Measurements from ENCODE around the gene FAM181B. TPM values are rescaled to one million over a fixed set of nuclear protein-coding genes. Genes with fewer than 3 reads are reported as not detected.

FAM181B gene
- total RNA-seq, 4 donors from 2014 or later: 0.26 to 5.7 (median 0.91) TPM; not detected in 1

DNA sequence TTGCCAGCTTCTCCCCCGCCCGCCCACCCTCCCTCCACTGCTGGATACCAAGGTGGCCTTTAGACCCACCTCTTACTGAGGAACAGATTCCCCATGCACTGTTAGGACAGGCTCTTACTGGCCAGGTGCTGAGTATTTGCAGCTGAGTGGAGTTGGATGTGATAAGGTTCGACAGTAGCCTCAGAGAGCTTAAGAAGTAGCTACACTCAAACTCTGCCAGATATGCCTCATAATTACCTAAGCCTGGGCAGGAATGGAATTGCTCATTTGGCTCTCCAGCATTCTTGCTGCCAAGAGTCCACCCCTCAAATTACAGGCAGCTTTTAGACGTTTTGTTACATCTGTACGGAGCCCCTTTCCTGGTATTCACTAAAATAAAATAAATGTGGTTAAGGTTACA, 9.6 kb downstream of the FAM181B start:
- TF ChIP-seq, protein P1, sequence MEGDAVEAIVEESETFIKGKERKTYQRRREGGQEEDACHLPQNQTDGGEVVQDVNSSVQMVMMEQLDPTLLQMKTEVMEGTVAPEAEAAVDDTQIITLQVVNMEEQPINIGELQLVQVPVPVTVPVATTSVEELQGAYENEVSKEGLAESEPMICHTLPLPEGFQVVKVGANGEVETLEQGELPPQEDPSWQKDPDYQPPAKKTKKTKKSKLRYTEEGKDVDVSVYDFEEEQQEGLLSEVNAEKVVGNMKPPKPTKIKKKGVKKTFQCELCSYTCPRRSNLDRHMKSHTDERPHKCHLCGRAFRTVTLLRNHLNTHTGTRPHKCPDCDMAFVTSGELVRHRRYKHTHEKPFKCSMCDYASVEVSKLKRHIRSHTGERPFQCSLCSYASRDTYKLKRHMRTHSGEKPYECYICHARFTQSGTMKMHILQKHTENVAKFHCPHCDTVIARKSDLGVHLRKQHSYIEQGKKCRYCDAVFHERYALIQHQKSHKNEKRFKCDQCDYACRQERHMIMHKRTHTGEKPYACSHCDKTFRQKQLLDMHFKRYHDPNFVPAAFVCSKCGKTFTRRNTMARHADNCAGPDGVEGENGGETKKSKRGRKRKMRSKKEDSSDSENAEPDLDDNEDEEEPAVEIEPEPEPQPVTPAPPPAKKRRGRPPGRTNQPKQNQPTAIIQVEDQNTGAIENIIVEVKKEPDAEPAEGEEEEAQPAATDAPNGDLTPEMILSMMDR (IDR thresholded peaks at IDR 0.05): no peak
- no peak for TF ChIP-seq POLR2A (IDR thresholded peaks at IDR 0.05)
- Histone ChIP-seq H3K36me3 (no peaks in the 10 kb centered on the region), H3K4me1 (no peaks in the 10 kb centered on the region), H3K27ac (peak overlapping the region in 1 of 2 donors; percentile 61), H3K9me3 (no peaks in the 10 kb centered on the region), H3K27me3 (no peaks in the 10 kb centered on the region), H3K4me3 (no peak overlapping the region)
- intact Hi-C loops (cut with DNase I; ENCODE audit: low total_unique reads): no loop called here
- DNase-seq: no peak

DNA sequence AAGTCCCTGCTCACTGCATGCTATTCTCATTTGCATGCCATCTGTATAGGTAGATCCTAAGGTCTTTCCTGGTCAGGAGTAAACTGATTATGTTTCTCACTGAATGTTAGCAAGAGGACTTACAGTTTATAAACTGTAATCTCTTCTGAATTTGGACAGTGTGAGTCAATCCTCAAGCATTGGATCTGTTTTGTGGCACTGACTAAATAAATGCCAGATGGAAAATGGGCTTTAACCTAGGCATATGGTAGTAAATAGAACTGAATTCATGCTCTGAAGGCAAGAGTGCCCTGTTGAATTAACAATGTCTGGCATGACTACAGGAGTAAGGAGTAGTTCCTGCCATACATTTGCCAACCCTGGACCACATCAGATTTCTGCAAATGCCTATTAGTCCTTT, 11.4 kb downstream of the FAM181B start:
- no peaks in the 10 kb centered on the region for H3K9me3 ChIP-seq

DNA sequence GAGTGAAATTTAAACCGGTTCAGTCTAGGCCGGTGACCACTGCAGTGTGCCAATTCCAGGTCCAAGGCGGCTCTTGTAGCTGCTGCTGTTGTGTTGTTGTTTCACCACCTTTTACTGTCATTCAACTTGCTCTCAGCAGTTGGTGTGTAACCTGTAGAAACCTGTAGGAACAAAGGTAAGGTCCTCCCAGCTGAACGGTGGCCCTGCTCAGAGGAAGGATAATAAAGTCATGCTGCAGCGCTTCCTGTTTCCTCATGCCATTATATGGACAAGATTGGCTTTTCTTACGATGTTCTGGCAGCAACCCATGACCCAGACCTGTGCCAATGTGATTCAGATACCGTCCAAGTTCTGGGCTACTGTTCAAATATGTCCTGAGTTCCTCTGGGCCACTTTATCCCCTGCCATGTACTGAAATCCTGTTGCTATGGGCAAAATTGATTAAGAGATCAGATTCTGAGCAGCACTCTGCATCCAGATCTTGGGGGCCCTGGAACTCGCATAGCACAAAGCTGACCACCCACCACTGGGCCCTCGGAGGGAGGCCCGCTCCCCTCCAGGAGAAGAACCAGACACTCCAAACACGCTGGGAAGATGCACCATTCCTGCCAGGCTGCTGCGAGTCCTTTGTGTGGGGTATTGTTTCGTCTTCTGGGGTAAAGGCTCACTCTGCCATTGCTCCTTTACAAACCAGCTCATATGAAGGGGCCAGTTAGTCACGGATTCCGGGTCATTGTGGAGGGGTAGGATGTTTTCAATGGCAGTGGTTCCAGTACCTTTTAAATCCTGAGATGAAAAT, 13.2 kb downstream of the FAM181B start:
- Histone ChIP-seq H3K4me3 (no peak overlapping the region), H3K4me1 (peaks cover 0 to 2% of the 10 kb centered on the region in 2 donors), H3K9me3 (no peaks in the 10 kb centered on the region), H3K27me3 (no peaks in the 10 kb centered on the region), H3K27ac (peak overlapping the region in 1 of 2 donors; percentile 5), H3K36me3 (no peaks in the 10 kb centered on the region)
- no peak for TF ChIP-seq POLR2A (IDR thresholded peaks at IDR 0.05)
- TF ChIP-seq, protein P1 (IDR thresholded peaks at IDR 0.05): no peak
- intact Hi-C loops (cut with DNase I; ENCODE audit: low total_unique reads): no loop called here
- DNase-seq: no peak

More for the DNA sequence above, 11.4 kb downstream of the FAM181B start:
- H3K4me3 ChIP-seq: no peak overlapping the region
- H3K27ac ChIP-seq: no peak overlapping the region
- TF ChIP-seq POLR2A (IDR thresholded peaks at IDR 0.05): no peak
- TF ChIP-seq, protein P1 (IDR thresholded peaks at IDR 0.05): no peak
- no peaks in the 10 kb centered on the region for H3K27me3 ChIP-seq
- peaks cover 0 to 2% of the 10 kb centered on the region in 2 donors for H3K4me1 ChIP-seq
- DNase-seq: no peak
- no peaks in the 10 kb centered on the region for H3K36me3 ChIP-seq
- intact Hi-C loops (cut with DNase I; ENCODE audit: low total_unique reads): no loop called here

DNA sequence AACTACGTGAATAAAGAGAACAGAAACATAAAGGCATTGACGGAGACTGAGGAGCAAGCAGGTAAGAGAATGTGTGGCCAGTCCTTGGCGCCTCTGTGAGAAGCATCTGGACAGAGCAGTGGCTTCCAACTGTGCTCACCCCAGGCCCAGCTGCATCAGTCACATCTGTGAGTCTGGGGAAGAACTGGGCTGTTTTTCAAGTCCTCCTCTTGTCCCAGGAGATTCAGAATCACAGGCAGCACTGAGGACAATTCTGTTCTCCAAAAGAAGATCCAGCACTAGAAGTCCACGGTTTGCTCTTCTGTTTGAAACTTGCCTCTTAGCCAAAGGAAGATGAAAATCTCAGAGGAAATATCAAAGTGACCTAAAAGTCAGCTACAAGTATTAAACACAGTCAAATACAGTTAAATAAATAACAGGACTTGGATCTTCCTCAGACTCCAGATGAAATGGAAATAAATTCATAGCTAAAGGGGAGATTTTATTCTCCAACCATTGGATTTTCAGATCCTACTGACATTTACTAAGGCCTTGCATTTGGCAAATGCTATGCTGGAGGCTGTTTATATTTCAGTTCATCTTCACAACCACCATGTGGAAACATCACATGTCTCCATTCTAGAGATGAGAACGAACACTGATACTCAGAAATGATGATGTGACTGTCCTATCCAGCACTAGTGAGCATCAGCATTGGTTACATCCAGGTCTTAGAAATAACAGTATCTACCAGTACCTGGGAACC, 14.1 kb downstream of the FAM181B start:
- Histone ChIP-seq H3K4me3 (no peak overlapping the region), H3K27ac (peak overlapping the region in 1 of 2 donors; percentile 5), H3K36me3 (no peaks in the 10 kb centered on the region), H3K4me1 (peaks cover 0 to 2% of the 10 kb centered on the region in 2 donors), H3K9me3 (no peaks in the 10 kb centered on the region), H3K27me3 (no peaks in the 10 kb centered on the region)
- intact Hi-C loops (cut with DNase I; ENCODE audit: low total_unique reads): no loop called here
- TF ChIP-seq, protein P1 (IDR thresholded peaks at IDR 0.05): no peak
- no peak for TF ChIP-seq POLR2A (IDR thresholded peaks at IDR 0.05)
- DNase-seq: no peak

DNA sequence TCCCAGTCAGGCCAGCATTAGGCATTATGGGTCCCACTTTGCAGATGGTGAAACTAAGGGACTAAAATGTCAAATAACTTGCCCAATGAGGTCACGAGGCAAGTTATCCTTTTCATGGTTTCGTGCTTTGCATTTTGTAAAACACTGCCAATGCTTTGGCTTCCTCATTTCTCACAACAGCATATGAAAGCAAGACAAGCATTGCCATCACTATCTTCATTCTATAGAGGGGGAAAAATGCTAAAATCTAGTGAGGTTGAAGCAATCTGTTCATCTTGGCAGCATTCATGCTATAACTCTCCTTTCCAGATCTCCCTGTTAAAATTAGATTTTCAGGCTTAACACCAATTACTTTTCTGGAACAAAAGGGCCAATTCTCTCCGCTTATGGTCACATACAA, 14.8 kb downstream of the FAM181B start:
- DNase-seq: no peak
- no peaks in the 10 kb centered on the region for H3K36me3 ChIP-seq
- no peaks in the 10 kb centered on the region for H3K9me3 ChIP-seq
- H3K4me1 ChIP-seq: peaks cover 0 to 2% of the 10 kb centered on the region in 2 donors
- TF ChIP-seq POLR2A (IDR thresholded peaks at IDR 0.05): no peak
- TF ChIP-seq, protein P1 (IDR thresholded peaks at IDR 0.05): no peak
- intact Hi-C loops (cut with DNase I; ENCODE audit: low total_unique reads): no loop called here
- H3K27ac ChIP-seq: no peak overlapping the region
- H3K4me3 ChIP-seq: no peak overlapping the region
- H3K27me3 ChIP-seq: no peaks in the 10 kb centered on the region
